Measurements from ENCODE around the gene TOMM20L.

TOMM20L gene

GRCh38 chr14:58427281-58428117, 31.8 kb downstream of the TOMM20L start, which contains the start of the genes KIAA0586 and TIMM9:
Gene KIAA0586, plus strand, starts transcription at chr14:58427719. Its CDS starts 546 bp downstream, at chr14:58428265.
Gene TIMM9, minus strand, starts transcription at chr14:58427531. Its CDS starts 15,586 bp downstream, at chr14:58411945.
- FAIRE-seq = peak; percentile 80

- no peak for FAIRE-seq
Observed at GRCh38 chr14:58428118-58428683, 32.5 kb downstream of the TOMM20L start.

GRCh38 chr14:58430156-58430555, 34.4 kb downstream of the TOMM20L start:
- no peak for FAIRE-seq

- no peak for FAIRE-seq
Observed at GRCh38 chr14:58439476-58439875, 43.7 kb downstream of the TOMM20L start.

- no peak for FAIRE-seq
Observed at GRCh38 chr14:58444627-58445026, 48.9 kb downstream of the TOMM20L start.

- FAIRE-seq = no peak
Observed at GRCh38 chr14:58455593-58456265, 60.0 kb downstream of the TOMM20L start.
